ENCODE measurements around the gene ITGB6. TPM values are rescaled to one million over a fixed set of nuclear protein-coding genes. Genes with fewer than 3 reads are reported as not detected.

The ITGB6 gene
- total RNA-seq, 2 experiments from 2014 or later = not detected

GRCh38 chr2:160227293-160227915 lies 27.3 kb upstream of the ITGB6 start:
- Mint-ChIP-seq H3K27me3 (peaks cover 20% of the 10 kb centered on the region), H3K36me3 (no peaks in the 10 kb centered on the region), H3K4me3 (no peak overlapping the region), H3K4me1 (peaks cover 27% of the 10 kb centered on the region), H3K9me3 (ENCODE audit: low read depth) (no peaks in the 10 kb centered on the region), H3K27ac (no peak overlapping the region)
- CTCF ChIA-PET = interaction anchor here (1.2 kb wide), 1 partner anchor 12 kb away, joined by 3 read pairs; no protein-coding TSS in a partner anchor
- ATAC-seq (no peak), DNase-seq (no peak)

DNA sequence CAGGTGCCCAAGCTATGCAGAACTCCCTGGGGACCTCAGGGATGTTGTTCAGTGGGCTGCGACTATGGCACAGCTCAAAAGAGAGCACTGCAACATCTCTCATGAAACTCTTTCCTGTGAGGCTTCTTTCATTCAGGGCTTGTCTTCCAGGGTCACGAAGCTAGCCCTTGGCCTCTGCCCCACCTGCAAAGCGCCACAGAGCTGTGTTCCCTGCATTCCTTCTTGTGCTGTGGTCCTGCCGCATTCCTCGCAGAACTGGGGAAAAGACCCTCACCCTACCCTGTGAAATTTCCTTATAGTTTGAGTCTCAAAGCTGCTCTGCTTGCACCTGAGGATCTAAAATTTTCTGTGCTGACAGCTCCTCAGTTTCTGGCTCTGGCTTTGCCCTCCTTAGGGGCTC lies 26.3 kb upstream of the ITGB6 start:
- no peaks in the 10 kb centered on the region for H3K9me3 Mint-ChIP-seq (ENCODE audit: low read depth)
- no peak for DNase-seq
- CTCF ChIA-PET = interaction anchor here (0.8 to 1.2 kb wide), 3 partner anchors 11 to 34 kb away, joined by 3 read pairs; no protein-coding TSS in a partner anchor
- no peak overlapping the region for H3K27ac Mint-ChIP-seq
- peaks cover 31% of the 10 kb centered on the region for H3K4me1 Mint-ChIP-seq
- ATAC-seq = no peak
- no peaks in the 10 kb centered on the region for H3K36me3 Mint-ChIP-seq
- no peak overlapping the region for H3K4me3 Mint-ChIP-seq
- H3K27me3 Mint-ChIP-seq = peaks cover 20% of the 10 kb centered on the region

GRCh38 chr2:160225722-160226121 lies 25.6 kb upstream of the ITGB6 start:
- Mint-ChIP-seq H3K36me3 (no peaks in the 10 kb centered on the region), H3K4me1 (peaks cover 37% of the 10 kb centered on the region), H3K4me3 (no peak overlapping the region), H3K9me3 (ENCODE audit: low read depth) (no peaks in the 10 kb centered on the region), H3K27ac (no peak overlapping the region), H3K27me3 (peaks cover 20% of the 10 kb centered on the region)
- CTCF ChIA-PET = interaction anchor here (0.9 kb wide), 1 partner anchor 33 kb away, joined by 3 read pairs; no protein-coding TSS in a partner anchor
- ATAC-seq (no peak), DNase-seq (no peak)

- ATAC-seq = no peak
- CTCF ChIA-PET = no interaction called here
- Mint-ChIP-seq H3K27me3 (peaks cover 20% of the 10 kb centered on the region), H3K4me1 (peaks cover 47% of the 10 kb centered on the region), H3K36me3 (no peaks in the 10 kb centered on the region), H3K4me3 (no peak overlapping the region), H3K27ac (no peak overlapping the region), H3K9me3 (ENCODE audit: low read depth) (no peaks in the 10 kb centered on the region)
- DNase-seq = no peak
Observed at GRCh38 chr2:160224507-160224906, 24.4 kb upstream of the ITGB6 start.

DNA sequence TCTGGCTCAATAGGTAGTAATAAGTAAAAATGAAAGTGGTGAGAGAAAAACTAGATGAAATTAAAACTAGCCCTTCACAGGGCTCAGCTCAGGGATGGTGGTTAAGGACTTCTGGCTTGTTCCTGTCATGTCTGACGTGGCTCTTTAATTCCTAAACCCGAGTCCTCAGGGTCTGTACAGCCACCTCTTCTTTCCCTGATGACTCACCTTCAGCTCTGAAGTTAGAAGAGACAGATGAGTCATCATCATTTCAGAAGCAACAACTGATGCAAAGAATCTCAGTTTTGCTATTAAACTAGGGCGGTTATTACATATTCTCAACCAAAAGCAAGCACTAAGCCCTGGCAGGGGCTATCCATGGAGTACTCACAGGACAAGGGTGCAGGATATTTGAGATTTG lies 24.0 kb upstream of the ITGB6 start:
- no peak overlapping the region for H3K4me3 Mint-ChIP-seq
- DNase-seq = peak; percentile 48
- H3K9me3 Mint-ChIP-seq (ENCODE audit: low read depth) = no peaks in the 10 kb centered on the region
- H3K36me3 Mint-ChIP-seq = no peaks in the 10 kb centered on the region
- peaks cover 49% of the 10 kb centered on the region for H3K4me1 Mint-ChIP-seq
- peak; percentile 82 for ATAC-seq
- peak overlapping the region; percentile 29 for H3K27ac Mint-ChIP-seq
- CTCF ChIA-PET = interaction anchor here (1.0 kb wide), 1 partner anchor 11 kb away, joined by 3 read pairs; no protein-coding TSS in a partner anchor
- peaks cover 20% of the 10 kb centered on the region for H3K27me3 Mint-ChIP-seq

GRCh38 chr2:160223560-160223959 lies 23.5 kb upstream of the ITGB6 start:
- Mint-ChIP-seq H3K27ac (no peak overlapping the region), H3K4me3 (no peak overlapping the region)

DNA sequence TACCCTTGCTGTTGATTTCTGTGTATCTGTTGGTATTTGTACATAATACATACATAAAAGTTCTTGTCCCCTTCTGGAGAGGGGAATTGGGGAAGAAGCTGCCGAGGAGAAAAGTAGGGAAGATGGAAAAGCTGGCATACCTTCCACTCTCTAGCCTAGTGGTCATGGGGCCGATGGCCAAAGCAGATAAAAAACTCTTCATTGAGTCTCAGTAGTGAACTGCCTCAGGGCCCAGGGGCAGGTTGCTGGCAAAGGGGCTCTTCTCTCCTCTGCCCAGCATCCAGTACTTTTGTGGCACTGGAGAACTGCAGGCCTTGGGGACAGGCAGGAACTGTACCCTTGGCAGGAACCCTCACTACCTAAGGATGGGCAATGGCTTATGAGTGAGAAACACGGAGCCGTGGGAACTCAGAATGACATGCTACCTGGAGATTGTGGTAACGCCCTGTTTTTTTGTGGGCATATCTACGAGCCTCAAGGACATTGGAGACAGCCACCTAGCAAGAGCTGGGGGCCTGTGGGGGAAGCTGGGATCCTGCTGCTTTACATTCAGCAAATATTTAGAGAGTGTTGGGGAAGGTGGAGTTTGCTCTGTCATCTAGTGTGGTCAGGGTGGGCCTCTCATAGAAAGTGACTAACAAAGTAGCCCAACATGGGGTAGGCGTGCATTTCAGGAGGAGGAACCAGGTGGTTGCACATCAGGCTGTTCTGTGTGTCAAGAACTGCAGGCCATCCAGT lies 22.6 kb upstream of the ITGB6 start:
- DNase-seq (no peak), ATAC-seq (no peak)
- Mint-ChIP-seq H3K27me3 (peaks cover 14% of the 10 kb centered on the region), H3K9me3 (ENCODE audit: low read depth) (no peaks in the 10 kb centered on the region), H3K4me1 (peaks cover 49% of the 10 kb centered on the region), H3K4me3 (no peak overlapping the region), H3K36me3 (no peaks in the 10 kb centered on the region), H3K27ac (no peak overlapping the region)
- CTCF ChIA-PET = no interaction called here

More at GRCh38 chr2:160223560-160223959, 23.5 kb upstream of the ITGB6 start:
- H3K27me3 Mint-ChIP-seq = peaks cover 18% of the 10 kb centered on the region
- peaks cover 49% of the 10 kb centered on the region for H3K4me1 Mint-ChIP-seq
- no peaks in the 10 kb centered on the region for H3K36me3 Mint-ChIP-seq
- DNase-seq (no peak), ATAC-seq (no peak)
- no peaks in the 10 kb centered on the region for H3K9me3 Mint-ChIP-seq (ENCODE audit: low read depth)
- CTCF ChIA-PET = interaction anchor here (1.0 kb wide), 1 partner anchor 11 kb away, joined by 3 read pairs; no protein-coding TSS in a partner anchor

GRCh38 chr2:160221391-160222276 lies 21.6 kb upstream of the ITGB6 start:
- H3K4me3 Mint-ChIP-seq = no peak overlapping the region
- CTCF ChIA-PET = interaction anchor here (1.9 kb wide), 1 partner anchor 12 kb away, joined by 6 read pairs; no protein-coding TSS in a partner anchor
- peaks cover 2% of the 10 kb centered on the region for H3K36me3 Mint-ChIP-seq
- H3K9me3 Mint-ChIP-seq (ENCODE audit: low read depth) = no peaks in the 10 kb centered on the region
- no peak for DNase-seq
- H3K4me1 Mint-ChIP-seq = peaks cover 47% of the 10 kb centered on the region
- no peak overlapping the region for H3K27ac Mint-ChIP-seq
- H3K27me3 Mint-ChIP-seq = peaks cover 13% of the 10 kb centered on the region
- ATAC-seq = no peak

DNA sequence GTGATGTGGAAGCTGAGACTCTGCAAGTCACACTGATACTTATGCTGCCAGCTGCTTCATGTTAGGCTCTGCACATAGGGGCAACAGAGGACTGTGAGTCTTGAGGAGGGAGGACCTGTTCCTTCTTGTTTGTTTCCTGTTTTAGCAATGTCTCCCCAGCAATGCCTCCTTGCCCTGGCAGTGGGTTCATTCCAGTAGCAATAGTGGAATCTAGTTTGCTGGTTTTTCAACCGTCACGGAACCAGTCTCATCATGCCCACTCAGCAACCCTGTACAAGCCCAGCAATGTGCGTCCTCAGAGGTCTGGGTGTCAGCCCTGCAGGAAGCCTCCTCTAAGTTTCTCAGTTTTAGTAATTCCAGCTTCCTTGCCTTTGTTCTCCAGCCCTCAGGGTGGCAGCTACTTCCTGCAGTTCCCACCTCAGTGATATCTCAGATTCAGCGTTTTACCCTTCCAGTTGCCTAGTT lies 20.5 kb upstream of the ITGB6 start:
- no peaks in the 10 kb centered on the region for H3K9me3 Mint-ChIP-seq (ENCODE audit: low read depth)
- peak; percentile 52 for DNase-seq
- H3K36me3 Mint-ChIP-seq = peaks cover 4% of the 10 kb centered on the region
- H3K27ac Mint-ChIP-seq = peak overlapping the region; percentile 30
- H3K4me1 Mint-ChIP-seq = peaks cover 47% of the 10 kb centered on the region
- no peak overlapping the region for H3K4me3 Mint-ChIP-seq
- ATAC-seq = peak; percentile 64
- peaks cover 18% of the 10 kb centered on the region for H3K27me3 Mint-ChIP-seq
- CTCF ChIA-PET = interaction anchor here (1.3 to 1.9 kb wide), 3 partner anchors 11 to 49 kb away, joined by 3 to 6 read pairs (median 4); no protein-coding TSS in a partner anchor

DNA sequence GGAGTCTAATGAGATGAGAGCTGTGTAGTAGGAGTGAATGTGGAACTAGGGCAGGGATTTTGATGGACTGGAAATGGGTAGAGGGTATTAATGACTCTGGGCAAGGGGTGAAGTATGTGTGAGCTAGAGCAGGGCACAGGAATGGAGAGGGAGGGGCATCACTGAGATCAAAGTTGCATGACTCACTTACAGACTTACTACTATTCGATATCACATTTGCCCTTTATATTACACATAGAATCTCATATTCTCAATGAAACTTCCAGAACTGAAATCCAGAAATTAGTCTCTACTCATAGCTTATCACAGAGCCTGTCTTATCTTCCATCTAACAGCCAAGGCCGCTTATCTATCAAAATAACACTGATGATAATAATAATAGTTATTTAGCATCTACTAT lies 20.0 kb upstream of the ITGB6 start:
- H3K27me3 Mint-ChIP-seq = peaks cover 19% of the 10 kb centered on the region
- H3K9me3 Mint-ChIP-seq (ENCODE audit: low read depth) = no peaks in the 10 kb centered on the region
- DNase-seq (no peak), ATAC-seq (no peak)
- H3K4me3 Mint-ChIP-seq = no peak overlapping the region
- H3K27ac Mint-ChIP-seq = no peak overlapping the region
- peaks cover 45% of the 10 kb centered on the region for H3K4me1 Mint-ChIP-seq
- H3K36me3 Mint-ChIP-seq = peaks cover 4% of the 10 kb centered on the region
- CTCF ChIA-PET = interaction anchor here (1.3 to 1.9 kb wide), 3 partner anchors 10 to 50 kb away, joined by 3 to 6 read pairs (median 4); no protein-coding TSS in a partner anchor

DNA sequence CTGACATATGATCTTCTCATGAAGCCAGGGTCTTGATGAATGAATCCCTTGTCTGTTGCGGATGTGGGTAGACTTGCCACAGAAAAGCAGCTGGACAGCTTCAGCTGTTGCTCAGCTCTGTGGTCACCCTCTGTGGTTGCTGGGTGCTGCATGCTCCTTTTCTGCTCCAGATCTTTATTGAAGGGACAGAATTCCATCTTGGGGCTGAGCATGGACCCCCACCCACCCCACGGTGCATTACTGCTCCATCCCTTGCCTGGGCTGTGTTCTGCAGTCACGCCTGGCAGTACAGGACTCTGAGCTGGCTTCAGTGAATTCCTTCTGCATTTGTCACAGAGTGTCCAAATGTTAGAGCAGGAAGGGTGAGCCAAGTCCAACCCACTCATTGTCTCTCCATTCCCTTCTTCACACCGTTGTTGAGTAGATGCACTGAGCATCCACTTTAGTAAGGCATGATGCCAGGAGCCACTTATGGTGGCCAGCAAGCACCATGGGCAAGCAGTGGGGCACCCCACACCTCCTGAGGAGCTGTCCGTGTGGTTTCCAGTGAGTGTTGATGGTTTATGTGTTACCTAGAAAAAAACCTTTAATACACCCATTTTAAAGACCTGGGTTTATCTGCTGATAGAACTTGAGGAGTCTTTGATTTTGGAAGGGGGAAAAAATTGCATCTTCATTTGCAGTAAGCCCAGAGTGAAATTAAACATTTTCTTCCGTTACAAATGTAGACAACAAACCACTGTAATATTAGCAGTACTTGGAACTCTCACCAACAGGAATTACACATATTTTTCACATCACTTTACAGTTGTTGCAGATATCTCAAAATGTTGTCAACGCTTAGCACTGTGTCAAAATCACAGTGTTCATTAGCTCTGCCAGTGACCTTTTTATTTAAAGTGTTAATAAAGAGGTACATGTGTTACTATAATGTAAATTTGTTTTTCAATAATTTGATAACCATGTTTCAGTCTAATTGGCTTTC lies 14.7 kb upstream of the ITGB6 start:
- H3K27ac Mint-ChIP-seq = no peak overlapping the region
- ATAC-seq (peak; percentile 49), DNase-seq (peak; percentile 69)
- H3K4me3 Mint-ChIP-seq = no peak overlapping the region
- no peaks in the 10 kb centered on the region for H3K9me3 Mint-ChIP-seq (ENCODE audit: low read depth)
- H3K4me1 Mint-ChIP-seq = peaks cover 17% of the 10 kb centered on the region
- peaks cover 42% of the 10 kb centered on the region for H3K27me3 Mint-ChIP-seq
- H3K36me3 Mint-ChIP-seq = peaks cover 4% of the 10 kb centered on the region
- CTCF ChIA-PET = interaction anchor here (1.4 to 1.5 kb wide), 2 partner anchors 12 to 37 kb away, joined by 3 read pairs; no protein-coding TSS in a partner anchor

DNA sequence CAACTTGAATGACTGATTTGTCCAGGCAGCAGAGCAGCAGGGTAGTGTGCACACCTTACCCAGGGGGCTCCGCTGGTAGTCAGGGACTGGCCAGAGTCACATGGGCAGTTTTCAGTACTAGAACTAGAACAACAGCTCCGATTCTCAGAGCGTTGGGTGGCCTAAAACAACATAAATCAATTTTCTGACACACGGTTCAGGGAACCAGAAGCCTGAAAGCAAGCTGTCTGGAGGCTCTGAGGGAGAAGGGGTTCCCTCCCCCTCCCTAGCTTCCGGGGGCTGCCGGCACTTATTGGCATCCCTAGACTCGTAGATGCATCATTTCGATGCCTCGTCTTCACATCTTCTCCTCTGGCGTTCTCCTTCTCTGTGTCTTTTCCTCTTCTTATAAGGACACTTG lies 13.4 kb upstream of the ITGB6 start:
- peaks cover 14% of the 10 kb centered on the region for H3K4me1 Mint-ChIP-seq
- CTCF ChIA-PET = interaction anchor here (1.1 kb wide), 1 partner anchor 10 kb away, joined by 3 read pairs; no protein-coding TSS in a partner anchor
- no peak overlapping the region for H3K4me3 Mint-ChIP-seq
- H3K36me3 Mint-ChIP-seq = peaks cover 4% of the 10 kb centered on the region
- no peak for ATAC-seq
- H3K9me3 Mint-ChIP-seq (ENCODE audit: low read depth) = no peaks in the 10 kb centered on the region
- no peak for DNase-seq
- H3K27me3 Mint-ChIP-seq = peaks cover 42% of the 10 kb centered on the region
- H3K27ac Mint-ChIP-seq = no peak overlapping the region
